Urothelium cell line (cell line): ENCODE results near the gene IKBKE.

Experiments used
- DNase-seq: peaks from one replicate; pipeline ENCODE4 v3.0.0; 2011; ENCODE audit warnings: low spot score, mixed read lengths
- FAIRE-seq: peaks from 2 replicates; lab custom pipeline; 2011; peaks lifted over from hg19 to GRCh38; lab: Jason Lieb, UNC

The IKBKE gene

DNA sequence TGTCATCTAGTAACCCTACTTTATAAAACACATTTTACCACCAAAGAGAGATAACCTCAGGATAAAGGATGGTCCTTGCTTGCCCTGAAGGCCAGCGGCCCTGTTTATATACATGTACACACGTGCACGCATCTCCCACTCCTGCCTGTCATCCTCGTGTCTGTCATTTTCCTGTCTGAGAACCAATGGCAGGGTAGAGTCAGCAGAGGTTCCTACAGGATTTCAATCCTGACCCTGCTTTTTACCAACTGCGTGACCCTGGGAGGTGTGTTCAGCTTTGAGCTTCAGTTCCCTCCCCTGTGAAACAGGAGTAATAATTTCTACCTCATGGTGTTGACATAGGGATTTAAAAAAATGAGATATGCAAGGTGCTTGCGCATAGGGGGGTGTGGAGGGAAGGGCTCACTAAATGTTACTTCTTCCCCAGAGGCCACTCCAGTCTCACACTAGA lies 24.8 kb downstream of the IKBKE start:
- no peak for FAIRE-seq
- DNase-seq, result no peak

- FAIRE-seq (no peak), DNase-seq (no peak)
Observed at GRCh38 chr1:206495493-206496046, 25.3 kb downstream of the IKBKE start.

DNA sequence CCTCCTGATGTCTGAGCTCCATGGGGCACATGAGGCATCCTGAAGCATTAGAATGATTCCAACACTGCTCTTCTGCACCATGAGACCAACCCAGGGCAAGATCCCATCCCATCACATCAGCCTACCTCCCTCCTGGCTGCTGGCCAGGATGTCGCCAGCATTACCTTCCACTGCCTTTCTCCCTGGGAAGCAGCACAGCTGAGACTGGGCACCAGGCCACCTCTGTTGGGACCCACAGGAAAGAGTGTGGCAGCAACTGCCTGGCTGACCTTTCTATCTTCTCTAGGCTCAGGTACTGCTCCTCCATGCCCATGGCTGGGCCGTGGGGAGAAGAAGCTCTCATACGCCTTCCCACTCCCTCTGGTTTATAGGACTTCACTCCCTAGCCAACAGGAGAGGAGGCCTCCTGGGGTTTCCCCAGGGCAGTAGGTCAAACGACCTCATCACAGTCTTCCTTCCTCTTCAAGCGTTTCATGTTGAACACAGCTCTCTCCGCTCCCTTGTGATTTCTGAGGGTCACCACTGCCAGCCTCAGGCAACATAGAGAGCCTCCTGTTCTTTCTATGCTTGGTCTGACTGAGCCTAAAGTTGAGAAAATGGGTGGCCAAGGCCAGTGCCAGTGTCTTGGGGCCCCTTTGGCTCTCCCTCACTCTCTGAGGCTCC lies 26.0 kb downstream of the IKBKE start:
- DNase-seq, result no peak
- FAIRE-seq, result no peak

- FAIRE-seq, result no peak
- no peak for DNase-seq
Observed at GRCh38 chr1:206497363-206497762, 27.1 kb downstream of the IKBKE start.

- DNase-seq (no peak), FAIRE-seq (no peak)
Observed at GRCh38 chr1:206497774-206498173, 27.5 kb downstream of the IKBKE start.

DNA sequence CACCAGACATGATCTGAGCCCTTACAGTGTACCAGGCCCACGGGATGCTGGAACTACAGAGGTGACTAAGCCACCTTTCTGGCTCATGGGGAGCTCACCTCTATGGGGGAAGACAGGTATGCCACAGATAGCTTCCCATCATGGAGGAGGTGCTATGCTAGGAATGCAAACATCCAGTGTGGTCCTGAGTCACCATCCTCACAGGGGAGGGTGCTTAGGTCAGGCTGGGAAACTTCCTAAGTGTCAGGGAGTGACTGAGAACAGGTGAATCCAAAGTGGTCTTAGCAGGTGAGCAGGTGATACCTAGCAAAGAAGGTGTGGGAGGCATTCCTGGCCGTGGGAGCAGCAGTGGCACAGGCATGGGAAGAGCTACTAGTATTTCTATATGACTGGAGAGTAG lies 28.4 kb downstream of the IKBKE start:
- DNase-seq (peak; percentile 36), FAIRE-seq (no peak)

DNA sequence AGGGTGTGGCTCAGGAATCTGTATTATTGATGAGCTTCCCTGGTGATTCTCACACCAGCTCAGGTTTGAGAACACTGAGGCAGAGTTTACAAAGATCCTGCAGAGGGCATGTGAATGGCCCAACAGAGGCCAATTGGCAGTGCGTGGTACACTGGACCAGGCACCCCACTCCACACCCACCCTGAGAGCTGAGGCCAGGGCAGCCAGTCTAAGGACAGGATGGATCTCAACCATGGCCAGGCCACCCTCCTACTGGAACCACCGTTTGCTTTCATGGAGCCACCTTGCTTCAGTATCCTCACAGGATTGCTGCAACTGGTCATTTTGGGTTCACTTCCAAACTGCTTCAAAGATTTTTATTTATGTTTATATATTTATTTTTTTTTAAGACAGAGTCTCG lies 29.8 kb downstream of the IKBKE start:
- DNase-seq (no peak), FAIRE-seq (no peak)

- FAIRE-seq, result no peak
- DNase-seq, result no peak
Observed at GRCh38 chr1:206501881-206502280, 31.6 kb downstream of the IKBKE start.

- no peak for FAIRE-seq
- no peak for DNase-seq
Observed at GRCh38 chr1:206502403-206502802, 32.1 kb downstream of the IKBKE start.

DNA sequence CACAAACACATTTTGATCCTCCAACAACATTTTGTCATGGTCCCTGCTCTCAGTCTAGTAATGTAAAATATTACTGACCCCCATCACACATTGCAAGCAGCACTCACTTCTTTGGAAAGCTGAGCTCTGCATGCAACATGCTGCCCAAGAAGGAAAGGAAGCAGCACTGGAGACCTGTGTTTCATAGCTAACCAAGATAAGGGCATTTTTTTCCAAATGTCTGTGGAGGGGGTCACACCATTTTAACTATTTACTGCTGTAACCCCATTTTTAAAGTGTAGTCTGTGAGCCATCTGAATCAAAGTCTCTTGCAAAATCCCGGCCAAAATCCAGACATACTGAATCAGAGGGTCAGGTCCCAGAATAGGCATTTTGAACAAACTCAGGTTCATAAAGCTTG lies 32.5 kb downstream of the IKBKE start:
- no peak for FAIRE-seq
- DNase-seq, result no peak

- DNase-seq (peak; percentile 88), FAIRE-seq (no peak)
Observed at GRCh38 chr1:206503591-206504362, 33.5 kb downstream of the IKBKE start.

GRCh38 chr1:206504363-206504713 lies 34.1 kb downstream of the IKBKE start:
- FAIRE-seq, result no peak
- no peak for DNase-seq

DNA sequence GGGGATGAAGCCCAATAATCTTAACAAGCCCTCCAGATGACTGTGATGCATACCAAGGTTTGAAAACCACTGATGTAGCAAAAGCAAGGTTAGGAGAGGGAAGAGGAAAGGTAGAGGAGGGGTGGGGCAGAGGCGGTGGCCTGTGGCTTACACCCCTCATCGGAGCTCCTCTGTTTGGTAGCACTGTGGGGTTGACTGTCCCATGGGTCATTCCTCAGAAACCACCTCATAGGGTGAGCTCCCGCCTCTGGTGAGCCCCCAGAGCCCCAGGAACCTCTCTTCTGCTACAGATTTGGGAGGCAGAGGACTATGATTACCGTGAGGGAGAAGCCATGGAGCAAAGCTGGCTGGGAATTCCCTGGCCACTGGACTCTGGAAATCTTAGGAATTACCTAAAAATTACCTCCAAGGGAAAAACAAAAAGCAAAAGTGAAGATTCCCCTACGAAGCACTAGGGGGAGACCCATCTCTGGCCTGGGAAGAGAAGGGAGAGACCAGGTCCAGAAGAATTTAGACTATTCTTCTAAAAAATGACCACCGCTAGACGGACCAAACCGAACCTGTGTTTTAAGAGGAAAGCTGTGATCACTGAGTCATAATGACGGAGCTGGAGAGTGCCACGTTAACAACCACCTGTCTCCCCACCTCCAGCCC lies 35.6 kb downstream of the IKBKE start:
- no peak for DNase-seq
- no peak for FAIRE-seq

- FAIRE-seq (no peak), DNase-seq (no peak)
Observed at GRCh38 chr1:206506405-206507283, 36.4 kb downstream of the IKBKE start.

DNA sequence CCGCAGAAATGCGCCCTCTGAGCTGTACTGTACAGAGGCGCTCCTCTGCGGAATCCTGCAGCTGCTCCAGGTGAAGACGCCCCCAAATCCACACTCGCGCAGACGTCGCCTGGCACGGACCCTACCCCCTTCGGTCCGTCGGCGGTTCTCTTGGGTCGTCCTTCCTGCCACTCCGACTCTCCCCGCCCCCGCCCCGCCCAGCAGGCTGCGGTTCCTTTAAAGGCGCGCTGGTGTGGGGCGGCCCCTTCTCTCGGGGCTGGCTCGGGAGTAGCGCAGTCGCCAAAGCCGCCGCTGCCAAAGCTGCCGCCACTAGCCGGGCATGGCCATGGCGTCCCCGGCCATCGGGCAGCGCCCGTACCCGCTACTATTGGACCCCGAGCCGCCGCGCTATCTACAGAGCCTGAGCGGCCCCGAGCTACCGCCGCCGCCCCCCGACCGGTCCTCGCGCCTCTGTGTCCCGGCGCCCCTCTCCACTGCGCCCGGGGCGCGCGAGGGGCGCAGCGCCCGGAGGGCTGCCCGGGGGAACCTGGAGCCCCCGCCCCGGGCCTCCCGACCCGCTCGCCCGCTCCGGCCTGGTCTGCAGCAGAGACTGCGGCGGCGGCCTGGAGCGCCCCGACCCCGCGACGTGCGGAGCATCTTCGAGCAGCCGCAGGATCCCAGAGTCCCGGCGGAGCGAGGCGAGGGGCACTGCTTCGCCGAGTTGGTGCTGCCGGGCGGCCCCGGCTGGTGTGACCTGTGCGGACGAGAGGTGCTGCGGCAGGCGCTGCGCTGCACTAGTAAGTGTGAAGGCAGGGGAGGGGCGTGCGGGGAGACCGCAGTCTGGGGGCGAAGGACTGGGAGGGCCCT lies 37.2 kb downstream of the IKBKE start, which contains the start of gene RASSF5:
RASSF5 (plus strand) TSS at position 248 of the 846 bp plus-strand sequence; CDS start at position 320, 72 bp downstream.
- FAIRE-seq (no peak), DNase-seq (peak; percentile 52)

DNA sequence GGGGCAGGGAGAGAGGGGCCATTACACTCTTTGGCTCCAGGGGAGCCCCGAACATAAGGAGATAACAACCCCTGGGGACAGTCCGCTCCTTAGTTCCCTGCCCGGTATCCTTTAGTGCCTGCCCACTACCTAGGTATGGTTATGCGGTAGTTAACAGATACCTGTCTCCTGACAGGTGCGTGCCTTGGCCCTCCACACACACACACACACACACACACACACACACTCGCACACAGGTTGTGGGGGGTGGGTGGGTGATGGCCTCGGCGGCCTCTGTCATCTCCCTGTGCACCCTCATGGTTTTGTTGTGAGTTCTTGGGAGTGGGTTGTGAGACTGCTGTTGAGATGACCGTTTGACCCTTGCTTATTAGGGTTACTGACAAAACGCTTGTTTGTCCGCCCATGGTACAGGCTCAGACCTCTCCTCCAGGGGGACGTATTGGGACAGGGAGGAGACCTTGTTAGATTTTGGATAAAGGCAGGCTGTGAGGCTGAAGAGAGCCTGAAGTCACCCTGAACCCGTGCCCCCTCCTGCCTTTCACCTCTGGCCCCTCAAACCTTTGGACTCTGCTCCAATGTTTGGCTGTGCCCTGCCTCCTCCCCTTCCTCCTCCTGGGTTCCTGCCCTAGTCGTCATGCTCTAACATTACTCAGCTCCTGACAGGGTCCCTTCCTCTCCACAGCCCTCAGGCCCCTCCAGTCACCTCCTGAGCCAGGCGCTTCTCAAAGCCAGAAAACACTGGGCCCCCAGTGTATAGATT lies 38.0 kb downstream of the IKBKE start:
- FAIRE-seq (no peak), DNase-seq (no peak)

GRCh38 chr1:206508956-206509355 lies 38.7 kb downstream of the IKBKE start:
- DNase-seq (no peak), FAIRE-seq (no peak)

GRCh38 chr1:206509612-206510257 lies 39.5 kb downstream of the IKBKE start:
- no peak for DNase-seq
- FAIRE-seq, result no peak
